Sciatic nerve (tissue), 2 donors: Measurements from ENCODE around the gene KSR2. TPM values are rescaled to one million over a fixed set of nuclear protein-coding genes. Genes with fewer than 3 reads are reported as not detected.

Experiments
- ATAC-seq: fragments of 200-7000 bp; cut with Tn5 transposase; one replicate; pipeline ENCODE4 v1.9.1; 2020; ENCODE audit warnings: mild to moderate bottlenecking, moderate library complexity
- DNase-seq: peaks from one replicate; pipeline ENCODE4 v3.0.0-alpha.2; 2020; ENCODE audit warnings: low spot score
- intact Hi-C: fragments of 100-400 bp; cut with DNase I; formaldehyde crosslinking; loops from one replicate; pipeline ENCODE4 v1.14.2; 2022
- total RNA-seq: library from RNA; stranded (reverse); fragmentation: NEBNext Ultra II Directional; extraction: Animal tissue kit (Norgen Biotek cat#: 25700); gene quantifications from one replicate; pipeline ENCODE4 v1.2.1, GENCODE V29; 2021
- donor health status: DM: no; HTN: no; CAD: no.
- donor health status: DM: no; HTN: no; CAD: no.

The KSR2 gene
- total RNA-seq, 1 donor from 2014 or later, result not detected

- no peak for DNase-seq
- ATAC-seq, result no peak
- intact Hi-C loops, result no loop called here
These were observed 386.5 kb downstream of the KSR2 start for GRCh38 chr12:117582135-117582784.

- intact Hi-C loops, result no loop called here
- peak; percentile 98 for ATAC-seq
- DNase-seq, result peak; percentile 82
These were observed 388.1 kb downstream of the KSR2 start for GRCh38 chr12:117580718-117581062.

- intact Hi-C loops, result no loop called here
- ATAC-seq (peak; percentile 50), DNase-seq (no peak)
These were observed 388.6 kb downstream of the KSR2 start for GRCh38 chr12:117580015-117580717.

- DNase-seq, result no peak
- intact Hi-C loops, result no loop called here
- no peak for ATAC-seq
These were observed 391.6 kb downstream of the KSR2 start for GRCh38 chr12:117577122-117577657.

GRCh38 chr12:117576053-117576452, 392.7 kb downstream of the KSR2 start:
- ATAC-seq (no peak), DNase-seq (no peak)
- intact Hi-C loops, result no loop called here

- DNase-seq, result no peak
- ATAC-seq, result no peak
- intact Hi-C loops, result no loop called here
These were observed 394.1 kb downstream of the KSR2 start for GRCh38 chr12:117574655-117575054.

GRCh38 chr12:117572755-117573154, 396.0 kb downstream of the KSR2 start:
- intact Hi-C loops, result no loop called here
- no peak for ATAC-seq
- DNase-seq, result no peak

- intact Hi-C loops, result no loop called here
- no peak for ATAC-seq
- DNase-seq, result no peak
These were observed 397.5 kb downstream of the KSR2 start for GRCh38 chr12:117571321-117571720.

GRCh38 chr12:117570608-117571007, 398.2 kb downstream of the KSR2 start:
- DNase-seq (no peak), ATAC-seq (no peak)
- intact Hi-C loops, result no loop called here

GRCh38 chr12:117567644-117568216, 401.1 kb downstream of the KSR2 start:
- intact Hi-C loops, result no loop called here
- ATAC-seq (no peak), DNase-seq (no peak)

GRCh38 chr12:117564881-117565280, 403.9 kb downstream of the KSR2 start:
- no peak for ATAC-seq
- no peak for DNase-seq
- intact Hi-C loops, result no loop called here

- DNase-seq, result no peak
- intact Hi-C loops, result no loop called here
- no peak for ATAC-seq
These were observed 405.1 kb downstream of the KSR2 start for GRCh38 chr12:117563706-117564105.

GRCh38 chr12:117563007-117563406, 405.8 kb downstream of the KSR2 start:
- no peak for DNase-seq
- intact Hi-C loops, result no loop called here
- no peak for ATAC-seq

- intact Hi-C loops, result no loop called here
- no peak for ATAC-seq
- no peak for DNase-seq
These were observed 406.8 kb downstream of the KSR2 start for GRCh38 chr12:117561990-117562389.

GRCh38 chr12:117559978-117560377, 408.8 kb downstream of the KSR2 start:
- no peak for ATAC-seq
- no peak for DNase-seq
- intact Hi-C loops, result no loop called here

- DNase-seq (no peak), ATAC-seq (no peak)
- intact Hi-C loops, result no loop called here
These were observed 412.9 kb downstream of the KSR2 start for GRCh38 chr12:117555889-117556288.

- intact Hi-C loops, result no loop called here
- ATAC-seq, result no peak
- DNase-seq, result no peak
These were observed 415.8 kb downstream of the KSR2 start for GRCh38 chr12:117552971-117553370.

GRCh38 chr12:117551665-117552064, 417.1 kb downstream of the KSR2 start:
- intact Hi-C loops, result no loop called here
- DNase-seq (no peak), ATAC-seq (no peak)

- intact Hi-C loops, result no loop called here
- DNase-seq, result no peak
- no peak for ATAC-seq
These were observed 421.6 kb downstream of the KSR2 start for GRCh38 chr12:117547209-117547608.

GRCh38 chr12:117545216-117545615, 423.6 kb downstream of the KSR2 start:
- ATAC-seq, result no peak
- intact Hi-C loops, result no loop called here
- no peak for DNase-seq
